ENCODE data around the gene TFDP2.
A peak's percentile ranks its signal among the peaks of the same experiment; 100 is the strongest.
"Not testable (repeated sequence)": the region's sequence is repeated elsewhere in the genome, so short reads cannot be mapped to it uniquely, and the experiment has no call there.

TFDP2 gene

DNA sequence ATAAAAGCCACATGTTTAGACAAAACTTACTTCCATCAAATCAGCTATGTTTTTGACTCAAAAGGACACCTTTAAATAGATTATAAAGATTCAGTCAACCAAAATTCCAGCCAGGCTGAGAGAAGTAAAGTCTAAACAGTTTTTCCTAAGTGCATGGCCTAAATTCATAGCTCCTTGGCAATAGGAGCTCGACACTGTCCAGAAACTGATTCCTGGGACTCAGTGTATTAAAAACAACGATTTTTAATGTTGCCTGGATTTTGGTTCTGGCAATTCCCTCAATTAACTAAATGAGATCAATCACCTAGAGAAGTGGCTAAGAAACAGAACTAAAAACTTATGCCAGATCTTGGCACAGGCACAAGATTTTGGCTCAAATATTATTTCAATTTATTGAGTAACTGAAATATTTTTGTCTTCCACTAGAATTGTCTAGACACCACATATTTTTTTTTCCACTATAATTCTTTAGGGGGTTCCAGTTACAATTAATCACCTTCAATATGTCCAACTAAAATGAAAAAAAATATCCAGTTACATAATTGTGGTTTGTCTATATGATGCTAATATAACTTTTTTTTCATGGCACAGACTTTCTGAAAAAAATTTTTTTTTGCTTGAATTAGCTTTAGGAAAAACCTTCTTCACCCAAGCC is 135.9 kb downstream of the TFDP2 start:
- DNase-seq = no peak

DNA sequence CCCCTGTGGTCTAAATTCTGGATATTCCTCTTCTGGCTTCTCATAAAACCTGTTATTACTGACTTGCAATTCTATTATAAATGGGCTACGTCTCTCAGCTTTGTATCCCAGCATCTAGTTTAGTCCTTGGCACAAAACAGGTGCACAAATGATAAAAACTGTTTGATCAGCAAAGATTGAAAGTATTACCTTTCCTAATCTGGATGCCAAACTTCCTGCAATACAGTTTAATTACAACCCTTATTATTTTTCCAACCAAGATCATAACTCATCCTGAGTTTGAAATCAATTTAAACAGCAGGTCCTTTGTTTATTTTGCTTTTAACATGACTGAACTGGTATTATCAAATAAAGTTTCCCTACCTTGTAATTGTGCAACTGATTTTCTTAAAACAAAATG is 140.3 kb downstream of the TFDP2 start:
- no peak for DNase-seq

DNA sequence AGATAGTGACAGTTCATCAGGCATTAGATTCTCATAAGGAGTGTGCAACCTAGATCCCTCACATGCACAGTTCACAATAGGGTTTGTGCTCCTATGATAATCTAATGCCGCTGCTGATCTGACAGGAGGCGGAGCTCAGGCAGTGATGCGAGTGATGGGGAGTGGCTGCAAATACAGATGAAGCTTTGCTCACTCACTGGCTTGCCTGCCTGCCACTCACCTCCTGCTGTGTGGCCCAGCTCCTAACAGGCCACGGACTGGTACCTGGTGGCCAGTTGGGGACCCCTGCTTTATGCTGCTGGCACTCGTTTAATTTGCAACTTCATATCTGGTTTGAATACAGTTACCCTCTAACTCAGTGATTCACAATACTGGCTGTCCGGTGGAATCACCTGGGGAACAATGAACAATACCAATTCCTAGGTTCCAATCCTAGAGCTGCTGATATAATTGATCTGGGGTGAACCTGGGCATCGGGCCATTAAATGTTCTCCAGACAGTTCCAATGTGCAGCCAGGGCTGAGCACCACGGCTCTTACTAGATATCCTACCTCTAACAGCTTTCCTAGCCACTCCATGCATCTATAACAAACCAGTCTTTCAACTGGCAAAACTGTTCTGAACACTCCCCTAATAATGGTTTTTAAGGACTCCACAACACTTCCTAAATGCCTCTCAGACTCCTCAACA is 141.5 kb downstream of the TFDP2 start:
- DNase-seq = no peak

DNA sequence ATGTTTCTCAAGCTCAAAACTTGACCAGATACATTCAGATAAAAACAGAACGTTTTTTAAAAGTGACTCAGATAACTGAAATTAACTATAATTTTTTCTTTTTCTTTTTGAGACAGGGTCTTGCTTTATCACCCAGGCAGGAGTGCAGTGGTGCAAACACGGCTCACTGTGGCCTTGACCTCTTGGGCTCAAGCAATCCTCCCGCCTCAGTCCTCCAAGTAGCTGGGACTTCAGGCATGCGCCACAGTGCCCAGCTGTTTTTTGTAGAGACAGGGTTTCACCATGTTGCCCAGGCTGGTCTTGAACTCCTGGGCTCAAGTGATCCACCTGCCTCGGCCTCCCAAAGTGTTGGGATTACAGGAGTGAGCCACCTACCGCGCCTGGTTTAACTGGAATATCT is 144.4 kb downstream of the TFDP2 start:
- not testable (repeated sequence) for DNase-seq

DNA sequence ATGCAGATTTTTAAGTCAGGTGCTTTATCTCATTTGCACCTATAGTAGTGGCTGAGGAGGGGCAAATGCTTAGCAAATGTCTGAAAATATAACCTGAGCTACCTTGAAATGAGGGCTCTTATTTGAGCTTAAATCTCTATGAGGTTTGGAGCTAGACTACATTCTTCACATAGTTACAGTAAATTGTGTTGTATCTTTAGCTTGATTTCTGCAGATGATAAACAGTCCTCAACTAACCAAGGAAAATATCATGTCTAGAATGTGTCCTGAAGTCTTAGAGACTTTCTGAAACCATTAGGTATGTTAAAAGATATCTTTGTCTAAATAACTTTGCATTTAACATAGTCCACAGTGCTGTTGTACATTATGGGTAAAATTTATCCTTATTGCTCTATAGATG is 145.3 kb downstream of the TFDP2 start:
- DNase-seq = no peak

DNA sequence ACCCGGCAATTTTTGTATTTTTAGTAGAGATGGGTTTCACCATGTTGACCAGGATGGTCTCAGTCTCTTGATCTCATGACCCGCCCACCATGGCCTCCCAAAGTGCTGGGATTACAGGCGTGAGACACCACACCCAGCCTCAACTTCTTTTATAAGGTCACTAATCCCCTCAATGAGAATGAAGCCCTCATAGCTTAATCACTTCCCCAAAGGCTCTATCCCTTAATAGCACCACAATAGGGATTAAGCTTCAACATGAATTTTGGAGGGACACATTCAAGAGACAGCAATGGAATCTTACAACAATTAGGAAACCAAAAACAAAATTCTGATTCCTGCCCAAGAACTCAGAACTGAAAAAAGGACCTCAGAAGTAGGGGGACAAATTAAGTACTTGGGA is 146.1 kb downstream of the TFDP2 start:
- no peak for DNase-seq

DNA sequence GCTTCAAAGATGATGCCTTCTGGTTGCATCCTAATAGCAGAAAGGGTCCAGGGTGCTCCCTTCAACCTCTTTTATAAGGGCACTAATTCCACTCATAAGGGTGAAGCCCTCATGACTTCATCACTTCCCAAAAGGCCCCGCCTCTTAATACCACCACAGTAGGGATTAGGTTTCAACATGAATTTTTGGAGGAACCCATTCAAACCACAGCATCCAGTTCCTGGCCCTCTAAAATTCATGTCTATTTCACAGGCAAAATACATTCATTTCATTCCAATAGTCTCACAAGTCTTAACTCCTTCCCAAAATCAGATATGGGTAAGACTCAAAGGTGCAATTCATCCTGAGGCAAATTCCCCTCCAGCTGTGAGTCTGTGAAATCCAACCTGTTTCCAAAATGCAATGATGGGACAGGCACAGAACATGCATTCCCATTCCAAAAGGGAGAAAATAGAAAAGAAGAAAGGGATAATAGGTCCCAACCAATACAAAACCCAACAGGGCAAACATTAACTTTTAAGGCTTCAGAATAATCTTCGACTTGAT is 148.9 kb downstream of the TFDP2 start:
- DNase-seq = no peak

DNA sequence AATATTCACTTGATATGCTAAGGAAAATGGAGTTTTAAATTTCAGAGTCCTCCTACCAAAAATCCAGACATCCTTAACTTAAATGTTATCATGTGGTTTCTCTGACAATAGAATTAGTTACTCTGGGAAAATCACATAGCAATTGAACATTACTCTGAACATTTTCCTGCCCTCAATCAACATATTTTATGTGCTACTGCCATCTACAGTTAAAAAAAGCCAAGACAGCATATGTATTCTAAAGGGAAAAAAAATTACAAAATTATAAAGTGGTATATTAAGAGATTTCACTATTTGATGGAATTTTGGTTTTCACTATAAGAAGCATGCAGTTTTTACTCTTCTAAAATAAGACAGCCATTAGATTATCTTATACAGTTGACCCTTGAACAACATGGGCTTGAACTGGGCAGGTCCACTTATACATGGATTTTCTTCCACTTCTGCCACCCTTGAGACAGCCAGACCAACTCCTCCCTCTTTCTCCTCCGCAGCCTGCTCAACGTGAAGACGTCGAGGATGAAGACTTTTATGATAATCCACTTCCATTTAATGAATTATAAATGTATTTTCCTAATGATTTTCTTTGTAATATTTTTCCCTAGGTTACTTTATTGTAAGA is 150.6 kb downstream of the TFDP2 start:
- DNase-seq = no peak

DNA sequence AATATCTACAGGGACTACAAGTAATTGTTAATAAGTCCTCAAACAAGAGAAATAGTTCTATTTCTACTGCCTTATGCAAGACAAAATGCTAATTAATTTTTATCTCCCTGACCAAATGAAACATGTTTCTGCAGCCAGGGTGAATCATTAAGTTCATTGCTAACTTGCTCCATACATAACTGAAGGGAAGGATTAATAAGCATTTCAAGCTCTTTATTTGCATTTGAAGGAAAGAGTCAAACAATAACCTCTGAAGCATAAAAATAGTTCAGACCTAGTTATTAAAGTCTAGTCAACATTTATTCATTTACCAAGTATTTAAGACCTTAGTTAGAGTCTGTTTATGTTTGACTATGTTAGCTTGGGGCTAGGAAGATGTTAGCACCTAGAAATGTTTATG is 152.9 kb downstream of the TFDP2 start:
- DNase-seq = peak; percentile 25

DNA sequence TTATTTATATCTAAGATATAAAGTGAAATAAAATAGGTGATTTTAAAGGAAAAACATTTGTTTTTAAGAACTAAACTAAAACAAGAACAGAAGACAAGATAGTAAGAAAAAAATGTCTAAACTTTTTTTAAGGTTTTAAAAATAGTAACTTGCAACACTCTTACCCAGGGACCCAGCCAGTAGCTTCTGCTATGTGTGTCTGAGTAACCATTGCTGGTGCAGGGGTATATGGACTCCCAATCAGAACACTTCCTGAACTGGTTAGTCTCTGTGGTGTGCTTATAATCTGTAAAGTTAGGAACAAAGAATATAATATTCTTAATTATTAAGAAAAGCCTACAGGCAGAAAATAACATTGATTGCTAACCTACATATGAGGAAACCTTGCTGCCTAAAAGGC is 154.5 kb downstream of the TFDP2 start:
- no peak for DNase-seq

DNA sequence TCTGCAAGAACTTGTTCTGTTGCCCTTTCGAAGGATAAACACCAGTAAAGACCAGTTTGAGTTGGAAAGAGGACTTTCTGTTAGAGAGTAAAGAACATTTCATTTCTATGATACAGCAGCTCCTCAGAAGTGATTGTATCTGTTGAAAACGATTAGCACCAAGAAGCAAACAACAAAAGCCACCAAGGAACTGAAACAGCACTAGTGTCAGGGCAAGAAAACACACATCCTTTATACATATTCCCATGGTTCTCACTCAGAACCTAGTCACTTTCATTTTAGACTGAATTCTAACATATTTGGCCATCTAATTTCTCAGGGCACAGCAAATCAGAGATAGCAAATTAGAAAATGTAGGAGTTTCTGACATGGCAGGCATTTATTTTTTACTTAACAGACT is 156.8 kb downstream of the TFDP2 start:
- DNase-seq = no peak

DNA sequence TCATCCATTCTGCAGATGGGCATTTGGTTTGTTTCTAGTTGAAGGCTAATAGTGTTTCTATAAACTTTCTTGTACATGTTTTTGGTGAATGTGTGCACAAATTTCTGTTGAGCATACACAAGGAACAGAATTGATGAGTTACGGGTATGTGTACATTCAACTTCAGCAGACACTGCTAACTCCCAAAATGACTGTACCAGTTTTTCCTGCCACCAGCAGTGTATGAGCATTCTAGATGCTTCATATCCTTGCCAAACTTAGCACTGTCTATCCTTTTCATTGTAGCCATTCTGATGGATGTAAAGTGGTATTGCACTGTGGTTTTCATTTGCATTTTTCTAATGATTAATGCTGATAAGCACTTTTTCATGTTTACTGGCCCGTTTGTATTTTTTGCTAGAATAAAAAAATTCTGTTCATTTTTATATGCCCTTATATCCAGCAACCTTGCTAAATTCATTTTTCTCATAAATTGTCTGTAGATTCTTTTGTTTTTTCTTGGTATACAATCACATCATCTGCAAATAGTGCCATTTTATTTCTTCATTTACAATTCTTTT is 162.7 kb downstream of the TFDP2 start:
- no peak for DNase-seq

DNA sequence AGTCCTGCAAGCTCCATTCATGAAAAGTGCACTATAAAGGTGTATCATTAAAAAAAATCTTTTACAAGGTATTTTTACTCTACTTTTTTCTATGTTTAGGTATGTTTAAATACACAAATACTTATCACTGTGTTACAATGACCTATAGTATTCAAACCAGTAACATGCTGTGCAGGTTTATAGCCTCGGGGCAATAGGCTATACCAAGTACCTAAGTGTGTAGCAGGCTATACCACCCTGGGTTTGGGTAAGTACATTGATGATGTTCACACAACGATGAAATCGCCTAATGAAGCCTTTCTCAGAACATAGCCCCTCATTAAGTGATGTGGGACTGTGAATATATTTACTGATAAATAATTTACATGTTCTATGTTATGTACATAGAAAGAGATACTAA is 168.3 kb downstream of the TFDP2 start:
- no peak for DNase-seq

DNA sequence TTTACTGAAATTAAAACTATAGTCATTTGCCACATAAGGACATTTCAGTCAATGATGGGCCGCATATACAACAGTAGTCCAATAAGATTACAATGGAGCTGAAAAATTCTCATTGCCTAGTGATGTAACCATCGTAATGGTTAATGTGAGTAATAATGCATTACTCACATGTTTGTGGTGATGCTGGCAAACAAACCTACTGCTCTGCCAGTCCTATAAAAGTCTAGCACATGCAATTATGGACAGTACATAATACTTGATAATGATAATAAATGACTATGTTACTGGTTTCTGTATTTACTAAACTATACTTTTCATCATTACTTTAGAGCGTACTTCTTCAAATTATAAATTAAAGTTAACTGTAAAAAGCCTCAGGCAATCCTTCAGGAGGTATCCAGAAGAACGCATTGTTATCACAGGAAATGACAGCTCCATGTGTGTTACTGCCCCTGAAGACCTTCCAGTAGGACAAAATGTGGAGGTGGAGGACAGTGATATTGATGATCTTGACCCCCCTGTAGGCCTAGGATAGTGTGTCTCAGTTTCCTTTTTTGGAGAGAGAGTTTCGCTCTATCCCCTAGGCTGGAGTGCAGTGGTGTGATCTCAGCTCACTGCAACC is 170.2 kb downstream of the TFDP2 start:
- DNase-seq = no peak

DNA sequence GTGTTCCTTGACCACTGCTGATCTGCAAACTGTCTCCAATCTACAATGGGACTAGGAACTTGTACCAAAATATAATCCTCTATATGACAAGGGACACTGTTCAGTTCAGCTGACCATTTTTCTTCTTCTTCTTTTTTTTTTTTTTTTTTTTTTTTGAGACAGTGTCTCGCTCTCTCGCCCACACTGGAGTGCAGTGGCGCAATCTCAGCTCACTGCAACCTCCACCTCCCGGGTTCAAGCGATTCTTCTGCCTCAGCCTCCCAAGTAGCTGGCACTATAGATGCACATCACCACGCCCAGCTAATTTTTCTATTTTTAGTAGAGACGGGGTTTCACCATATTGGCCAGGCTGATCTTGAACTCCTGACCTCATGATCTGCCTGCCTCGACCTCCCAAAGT is 174.6 kb downstream of the TFDP2 start:
- DNase-seq = not testable (repeated sequence)

DNA sequence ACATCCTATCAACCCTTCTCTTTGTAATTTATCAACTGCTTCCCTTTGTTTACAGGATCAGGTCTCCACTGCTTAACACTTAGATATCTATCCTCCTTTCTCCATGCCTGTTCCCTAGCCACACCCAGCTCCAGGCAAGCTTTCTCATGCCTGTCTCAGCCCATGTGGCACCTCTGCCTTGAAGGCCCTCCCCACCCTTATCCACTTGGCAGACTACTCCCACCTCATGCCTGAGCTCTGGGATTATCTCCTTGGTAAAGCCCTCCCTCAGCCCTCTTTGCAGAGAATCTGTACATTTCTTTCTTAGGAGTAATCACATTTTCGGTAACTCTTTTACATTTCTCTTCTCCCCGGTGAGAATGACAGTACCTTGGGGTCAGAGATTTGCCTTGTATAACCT is 176.9 kb downstream of the TFDP2 start:
- DNase-seq = no peak

DNA sequence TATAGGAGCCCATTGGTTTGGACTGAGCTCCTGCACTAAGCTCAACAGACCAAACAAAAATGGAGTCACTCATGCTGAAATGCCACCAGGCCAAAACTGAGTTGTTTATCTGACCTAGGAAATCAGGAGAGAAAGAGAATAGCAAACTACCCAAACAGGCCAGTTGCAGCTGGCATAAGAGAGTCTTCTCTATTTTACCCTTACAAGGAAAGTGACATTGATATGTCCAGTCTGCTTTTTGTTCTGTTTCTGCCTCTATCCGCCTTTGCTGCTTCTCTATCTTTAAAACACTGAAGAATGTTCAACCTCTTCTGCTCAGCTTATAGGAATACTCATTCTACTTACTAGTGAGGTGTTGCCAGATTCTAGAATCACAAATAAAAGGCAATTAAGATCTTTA is 177.8 kb downstream of the TFDP2 start:
- DNase-seq = no peak

DNA sequence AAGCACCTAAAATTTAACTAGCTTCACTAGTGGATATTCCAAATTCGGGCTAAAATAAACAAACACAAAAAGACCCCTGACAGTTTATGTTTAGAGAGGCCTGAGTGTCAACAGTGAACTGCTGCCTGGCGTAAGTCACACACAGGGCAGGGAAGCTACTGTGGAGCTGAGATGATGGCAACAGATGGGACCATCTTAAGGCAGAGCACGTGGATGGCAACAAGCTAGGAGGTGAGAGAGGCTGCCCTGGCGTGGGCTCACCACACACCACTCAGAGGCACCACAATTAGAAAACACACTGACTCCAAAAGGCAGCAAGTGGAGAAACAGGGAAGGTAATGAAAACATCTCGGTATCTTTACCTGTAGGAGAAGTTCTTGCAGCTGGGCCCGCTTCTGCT is 179.6 kb downstream of the TFDP2 start:
- no peak for DNase-seq

DNA sequence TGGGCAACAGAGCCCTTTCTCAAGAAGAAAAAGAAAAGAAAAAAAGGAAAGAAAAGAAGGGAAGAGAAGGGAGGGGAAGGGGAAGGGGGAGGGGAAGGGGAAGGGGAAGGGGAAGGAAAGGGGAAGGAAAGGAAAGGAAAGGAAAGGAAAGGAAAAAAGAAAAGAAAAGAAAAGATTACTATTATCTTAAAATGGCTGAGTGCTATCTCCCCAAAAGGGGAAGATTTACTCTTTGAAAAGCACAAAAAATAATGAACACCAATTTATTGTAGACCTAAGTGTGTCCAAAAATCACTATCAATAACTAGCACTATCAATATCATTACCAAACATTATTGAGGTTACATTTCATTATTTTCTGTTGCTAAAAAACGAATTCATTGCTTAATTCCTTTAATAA is 183.9 kb downstream of the TFDP2 start:
- DNase-seq = no peak

DNA sequence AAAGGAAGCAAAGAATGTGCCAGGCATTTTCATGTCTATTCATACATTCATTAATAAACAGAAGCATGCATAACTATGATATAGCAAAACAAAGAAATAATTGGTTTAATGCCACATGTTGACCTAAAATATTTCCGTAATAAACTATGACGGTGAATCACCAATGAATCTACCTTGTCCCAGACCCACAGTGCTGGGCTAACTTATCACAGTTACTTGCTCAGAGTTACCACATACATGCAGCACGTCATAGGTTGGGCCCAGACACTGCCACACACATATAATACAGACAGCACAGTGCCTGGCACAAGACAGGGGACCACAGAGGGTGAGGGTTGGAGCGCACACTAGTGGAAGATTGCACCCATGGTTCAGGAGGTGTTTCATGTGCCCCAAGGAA is 186.0 kb downstream of the TFDP2 start:
- no peak for DNase-seq

DNA sequence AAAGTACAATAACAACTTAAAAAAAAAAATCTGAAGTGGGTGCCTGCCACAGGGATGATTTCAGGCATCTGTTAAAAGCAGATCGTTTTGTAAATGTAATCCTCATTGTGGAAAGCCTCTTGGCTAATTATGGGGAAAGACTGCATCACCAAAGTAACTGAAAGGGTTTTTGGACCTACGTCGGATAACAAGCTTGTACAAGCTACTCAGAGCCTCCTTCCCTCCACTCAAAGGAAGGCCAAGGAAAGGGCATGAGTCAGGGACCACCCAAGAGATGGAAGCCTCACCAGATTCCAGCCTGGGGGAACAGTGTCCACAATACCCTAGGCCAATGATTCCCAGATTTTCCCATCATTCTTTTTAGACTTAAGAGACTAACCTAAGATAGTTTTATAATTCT is 188.6 kb downstream of the TFDP2 start:
- no peak for DNase-seq

DNA sequence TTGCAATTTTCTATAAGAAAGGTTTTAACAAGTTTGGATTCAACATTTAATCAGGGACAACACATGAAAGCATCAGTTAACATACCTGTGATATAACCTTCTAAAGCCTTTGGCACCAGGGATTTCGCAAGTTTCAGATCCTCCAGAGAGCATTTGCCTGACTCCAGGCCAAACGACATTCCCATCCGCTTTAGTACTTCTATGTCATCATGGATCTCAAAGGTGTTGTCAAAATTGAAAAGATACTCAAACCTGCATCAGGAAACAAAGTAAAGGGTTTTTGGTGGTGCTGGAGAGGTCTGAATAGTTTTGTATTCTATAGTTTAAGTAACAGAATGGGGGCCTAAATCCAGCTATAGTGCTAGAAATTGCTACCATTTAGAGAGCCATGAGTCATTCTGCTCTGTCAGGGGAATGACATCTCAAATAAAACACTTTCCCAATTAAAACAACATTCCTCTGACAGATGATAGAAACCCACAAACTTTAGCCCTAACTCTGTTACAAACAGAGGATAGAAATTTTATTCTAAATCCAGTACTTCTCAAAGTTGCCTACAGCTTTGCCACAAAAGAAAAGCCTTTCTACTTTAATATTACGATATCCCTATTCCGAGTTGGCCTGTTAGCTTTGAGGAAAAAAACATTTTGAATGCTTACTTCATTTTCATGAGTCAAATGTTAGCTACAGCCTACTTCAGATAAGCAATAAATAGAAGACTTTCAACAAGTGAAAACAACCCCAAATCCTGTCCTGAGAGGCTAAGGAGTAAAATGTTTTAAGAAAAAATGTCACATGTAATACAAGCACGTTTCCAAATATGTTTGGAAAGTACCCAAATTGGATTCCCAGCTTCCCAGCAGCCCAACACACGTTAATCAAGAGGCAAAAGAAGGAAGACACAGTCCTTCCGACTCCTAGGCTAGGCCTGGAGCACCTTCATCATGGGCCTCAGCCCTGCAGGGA is 189.5 kb downstream of the TFDP2 start:
- DNase-seq = no peak

All from NCI-H526 treated with DMSO at 0.1 percent for 48 hours (cell line).